Parathyroid adenoma (tissue), 2 donors: ENCODE data around the gene KMO.

Experiments
- H2AFZ ChIP-seq: fragments of 300-600 bp; sonication (generic); one replicate; pipeline ENCODE4 v1.7.0; 2017; ENCODE audit warnings: antibody characterized with exemption, mild to moderate bottlenecking
- H3K27ac ChIP-seq: fragments of 300-600 bp; sonication (generic); one replicate; pipeline ENCODE4 v1.7.0; 2017
- H3K27me3 ChIP-seq: fragments of 300-600 bp; sonication (generic); one replicate; pipeline ENCODE4 v1.7.0; 2017; ENCODE audit warnings: low read length; ENCODE audit not compliant: control insufficient read depth, insufficient read depth
- H3K36me3 ChIP-seq: fragments of 300-600 bp; sonication (generic); one replicate; pipeline ENCODE4 v1.7.0; 2017; ENCODE audit warnings: low read length; ENCODE audit not compliant: control insufficient read depth, insufficient read depth
- H3K4me1 ChIP-seq: fragments of 300-600 bp; sonication (generic); one replicate; pipeline ENCODE4 v1.7.0; 2017; ENCODE audit warnings: control low read depth
- H3K4me2 ChIP-seq: fragments of 300-600 bp; sonication (generic); one replicate; pipeline ENCODE4 v1.7.0; 2017; ENCODE audit warnings: low read length
- H3K4me3 ChIP-seq: fragments of 300-600 bp; sonication (generic); one replicate; pipeline ENCODE4 v1.7.0; 2017; ENCODE audit warnings: low read depth, low read length
- H3K79me2 ChIP-seq: fragments of 300-600 bp; sonication (generic); one replicate; pipeline ENCODE4 v1.7.0; 2017; ENCODE audit warnings: control low read depth
- H3K9ac ChIP-seq: fragments of 300-600 bp; sonication (generic); one replicate; pipeline ENCODE4 v1.7.0; 2017; ENCODE audit warnings: mild to moderate bottlenecking
- H3K9me3 ChIP-seq: fragments of 300-600 bp; sonication (generic); one replicate; pipeline ENCODE4 v1.7.0; 2017; ENCODE audit warnings: low read length; ENCODE audit not compliant: control insufficient read depth
- CTCF ChIP-seq: fragments of 300-600 bp; sonication (generic); IDR thresholded peaks from one replicate; pipeline ENCODE4 v1.7.0; 2017; ENCODE audit warnings: antibody characterized with exemption, mild to moderate bottlenecking
- donor health status: primary hyperparathyroidism.

KMO gene

GRCh38 chr1:241593186-241593585 is 61.0 kb downstream of the KMO start:
- TF ChIP-seq CTCF = no peak
- Histone ChIP-seq H3K27me3 (no peaks in the 10 kb centered on the region), H3K4me2 (no peak overlapping the region), H3K4me3 (no peak overlapping the region), H2AFZ (no peak overlapping the region), H3K27ac (no peak overlapping the region), H3K4me1 (no peaks in the 10 kb centered on the region), H3K9me3 (no peaks in the 10 kb centered on the region), H3K9ac (no peak overlapping the region), H3K79me2 (no peaks in the 10 kb centered on the region), H3K36me3 (no peaks in the 10 kb centered on the region)

- no peaks in the 10 kb centered on the region for H3K79me2 ChIP-seq
- H3K27me3 ChIP-seq = no peaks in the 10 kb centered on the region
- H3K36me3 ChIP-seq = no peaks in the 10 kb centered on the region
- no peak overlapping the region for H2AFZ ChIP-seq
- no peak for TF ChIP-seq CTCF
- no peaks in the 10 kb centered on the region for H3K9me3 ChIP-seq
- no peak overlapping the region for H3K4me2 ChIP-seq
- H3K4me1 ChIP-seq = no peaks in the 10 kb centered on the region
- H3K27ac ChIP-seq = no peak overlapping the region
- H3K4me3 ChIP-seq = no peak overlapping the region
- no peak overlapping the region for H3K9ac ChIP-seq
These were observed 64.5 kb downstream of the KMO start for GRCh38 chr1:241596633-241597032.

DNA sequence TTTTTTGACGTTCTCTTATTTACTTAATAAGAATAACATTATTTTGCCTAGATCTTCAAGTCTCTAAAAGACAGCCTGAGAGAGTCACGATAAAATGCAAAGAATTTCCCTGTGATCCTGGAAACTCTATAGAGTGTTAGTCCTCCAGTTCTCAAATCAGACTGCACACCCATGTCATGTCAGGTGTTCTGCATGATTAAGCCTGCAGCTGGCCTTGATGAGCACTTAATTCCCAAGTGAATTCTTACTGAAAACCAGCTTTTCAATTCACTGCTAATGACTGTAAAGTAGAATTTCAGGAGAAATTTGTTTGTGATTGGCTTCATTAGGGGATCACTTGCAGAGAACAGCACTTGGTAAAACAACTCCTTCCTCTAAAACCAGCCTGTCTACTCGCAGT is 66.1 kb downstream of the KMO start:
- TF ChIP-seq CTCF = no peak
- Histone ChIP-seq H3K36me3 (no peaks in the 10 kb centered on the region), H3K4me3 (no peak overlapping the region), H3K9me3 (no peaks in the 10 kb centered on the region), H3K79me2 (no peaks in the 10 kb centered on the region), H3K27ac (no peak overlapping the region), H2AFZ (no peak overlapping the region), H3K27me3 (no peaks in the 10 kb centered on the region), H3K4me1 (no peaks in the 10 kb centered on the region), H3K4me2 (no peak overlapping the region), H3K9ac (no peak overlapping the region)

GRCh38 chr1:241600496-241600901 is 68.3 kb downstream of the KMO start:
- TF ChIP-seq CTCF = no peak
- Histone ChIP-seq H3K4me2 (no peak overlapping the region), H3K79me2 (no peaks in the 10 kb centered on the region), H3K9me3 (no peaks in the 10 kb centered on the region), H3K36me3 (no peaks in the 10 kb centered on the region), H3K4me3 (no peak overlapping the region), H3K27me3 (no peaks in the 10 kb centered on the region), H3K27ac (no peak overlapping the region), H2AFZ (no peak overlapping the region), H3K9ac (no peak overlapping the region), H3K4me1 (no peaks in the 10 kb centered on the region)

DNA sequence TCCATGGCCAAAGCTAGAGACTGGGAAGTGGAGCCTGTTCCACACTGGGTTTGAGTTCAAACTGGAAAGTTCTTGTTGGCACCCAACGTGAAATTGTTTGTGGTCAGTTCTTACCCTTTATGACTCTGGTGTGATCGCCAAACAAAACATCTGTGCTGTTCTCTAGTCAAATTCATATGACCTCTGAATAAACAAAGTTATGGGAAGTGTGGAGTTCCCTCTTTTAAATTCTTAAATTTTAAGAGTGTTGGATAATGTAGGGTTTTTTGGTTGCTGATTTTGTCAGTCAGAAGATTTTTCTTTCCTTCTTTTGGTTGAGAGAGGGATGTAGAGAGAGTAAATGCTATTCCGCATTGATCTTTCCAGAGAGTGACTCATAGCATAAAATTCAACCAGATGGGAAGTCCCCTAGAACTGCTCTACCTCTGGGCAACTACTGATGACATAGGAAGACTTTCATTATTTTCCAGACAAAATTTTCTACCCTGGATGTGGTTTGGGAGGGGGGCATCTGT is 71.6 kb downstream of the KMO start:
- no peaks in the 10 kb centered on the region for H3K36me3 ChIP-seq
- H3K4me3 ChIP-seq = no peak overlapping the region
- no peak overlapping the region for H3K9ac ChIP-seq
- no peaks in the 10 kb centered on the region for H3K27me3 ChIP-seq
- H3K9me3 ChIP-seq = no peaks in the 10 kb centered on the region
- no peak overlapping the region for H3K4me2 ChIP-seq
- H3K79me2 ChIP-seq = no peaks in the 10 kb centered on the region
- no peak overlapping the region for H3K27ac ChIP-seq
- no peaks in the 10 kb centered on the region for H3K4me1 ChIP-seq
- H2AFZ ChIP-seq = no peak overlapping the region
- TF ChIP-seq CTCF = no peak
